ENCODE measurements around the gene LBP.

Gene LBP

GRCh38 chr20:38301309-38301708 lies 45.0 kb upstream of the LBP start:
- H3K9me3 ChIP-seq, result no peaks in the 10 kb centered on the region
- no peak overlapping the region for H3K4me3 ChIP-seq (ENCODE audit: low read depth in 1 of 2, low read length in 1 of 2)
- no peak for TF ChIP-seq CTCF (IDR thresholded peaks at IDR 0.05)
- H3K4me1 ChIP-seq (ENCODE audit: control insufficient read depth in 1 of 2, insufficient read depth in 1 of 2, low read depth in 1 of 2, low read length in 1 of 2), result peaks cover 98 to 99% of the 10 kb centered on the region in 2 experiments
- peak overlapping the region; percentile 84 for H3K27ac ChIP-seq
- no peaks in the 10 kb centered on the region for H3K36me3 ChIP-seq
- H3K27me3 ChIP-seq, result no peaks in the 10 kb centered on the region

GRCh38 chr20:38302786-38303185 lies 43.5 kb upstream of the LBP start:
- no peaks in the 10 kb centered on the region for H3K9me3 ChIP-seq
- peak overlapping the region; percentile 85 for H3K27ac ChIP-seq
- no peaks in the 10 kb centered on the region for H3K36me3 ChIP-seq
- peaks cover 98 to 99% of the 10 kb centered on the region in 2 experiments for H3K4me1 ChIP-seq (ENCODE audit: control insufficient read depth in 1 of 2, insufficient read depth in 1 of 2, low read depth in 1 of 2, low read length in 1 of 2)
- no peaks in the 10 kb centered on the region for H3K27me3 ChIP-seq
- TF ChIP-seq CTCF (IDR thresholded peaks at IDR 0.05), result no peak
- H3K4me3 ChIP-seq (ENCODE audit: low read depth in 1 of 2, low read length in 1 of 2), result no peak overlapping the region

GRCh38 chr20:38303908-38304379 lies 42.3 kb upstream of the LBP start, which contains the start of gene BPI:
Gene BPI (plus strand): TSS chr20:38304156. CDS start chr20:38304224, 68 bp downstream.
- peaks cover 11% of the 10 kb centered on the region for H3K36me3 ChIP-seq
- TF ChIP-seq CTCF (IDR thresholded peaks at IDR 0.05), result peak; percentile 38
- H3K27me3 ChIP-seq, result no peaks in the 10 kb centered on the region
- peak within 1 kb of the TSS; percentile 85 for H3K27ac ChIP-seq
- H3K4me1 ChIP-seq (ENCODE audit: control insufficient read depth in 1 of 2, insufficient read depth in 1 of 2, low read depth in 1 of 2, low read length in 1 of 2), result peaks cover 92 to 93% of the 10 kb centered on the region in 2 experiments
- peak within 1 kb of the TSS; percentile 58 to 61 for H3K4me3 ChIP-seq (ENCODE audit: low read depth in 1 of 2, low read length in 1 of 2)
- H3K9me3 ChIP-seq, result no peaks in the 10 kb centered on the region

- H3K27me3 ChIP-seq, result no peaks in the 10 kb centered on the region
- peak; percentile 82 for TF ChIP-seq CTCF (IDR thresholded peaks at IDR 0.05)
- peaks cover 82 to 83% of the 10 kb centered on the region in 2 experiments for H3K4me1 ChIP-seq (ENCODE audit: control insufficient read depth in 1 of 2, insufficient read depth in 1 of 2, low read depth in 1 of 2, low read length in 1 of 2)
- peaks cover 21% of the 10 kb centered on the region for H3K36me3 ChIP-seq
- no peaks in the 10 kb centered on the region for H3K9me3 ChIP-seq
- peak overlapping the region; percentile 58 to 61 for H3K4me3 ChIP-seq (ENCODE audit: low read depth in 1 of 2, low read length in 1 of 2)
- peak overlapping the region; percentile 85 for H3K27ac ChIP-seq
Measured at GRCh38 chr20:38304845-38305447, 41.3 kb upstream of the LBP start.

DNA sequence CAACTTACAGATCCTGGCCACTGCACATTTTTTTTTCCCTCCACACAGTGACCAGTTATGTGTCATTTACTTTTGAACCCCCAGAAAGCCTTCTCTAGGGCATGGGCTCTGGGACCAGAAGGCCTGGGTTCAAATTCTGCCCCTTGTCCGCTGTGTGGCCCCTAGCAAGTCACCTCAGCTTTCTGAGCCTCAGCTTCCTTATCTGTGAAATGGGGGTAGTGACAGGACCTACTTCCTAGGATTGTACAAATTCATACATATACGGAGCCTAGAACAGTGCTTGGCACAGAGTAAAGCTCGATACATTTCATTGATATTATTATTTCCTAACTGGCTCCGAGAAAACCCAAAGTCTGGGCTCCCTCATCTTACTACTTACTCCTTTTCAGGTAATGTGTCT lies 40.7 kb upstream of the LBP start:
- Histone ChIP-seq H3K27me3 (no peaks in the 10 kb centered on the region), H3K36me3 (peaks cover 27% of the 10 kb centered on the region), H3K27ac (peak overlapping the region; percentile 85), H3K9me3 (no peaks in the 10 kb centered on the region), H3K4me1 (ENCODE audit: control insufficient read depth in 1 of 2, insufficient read depth in 1 of 2, low read depth in 1 of 2, low read length in 1 of 2) (peaks cover 76 to 77% of the 10 kb centered on the region in 2 experiments), H3K4me3 (ENCODE audit: low read depth in 1 of 2, low read length in 1 of 2) (peak overlapping the region; percentile 58 to 61)
- no peak for TF ChIP-seq CTCF (IDR thresholded peaks at IDR 0.05)
